ENCODE data around the gene APBB1IP. TPM values are rescaled to one million over a fixed set of nuclear protein-coding genes. Genes with fewer than 3 reads are reported as not detected.

Gene APBB1IP
- total and polyA plus RNA-seq, 12 donors = 0.60 to 16.1 (median 7.8) TPM

DNA sequence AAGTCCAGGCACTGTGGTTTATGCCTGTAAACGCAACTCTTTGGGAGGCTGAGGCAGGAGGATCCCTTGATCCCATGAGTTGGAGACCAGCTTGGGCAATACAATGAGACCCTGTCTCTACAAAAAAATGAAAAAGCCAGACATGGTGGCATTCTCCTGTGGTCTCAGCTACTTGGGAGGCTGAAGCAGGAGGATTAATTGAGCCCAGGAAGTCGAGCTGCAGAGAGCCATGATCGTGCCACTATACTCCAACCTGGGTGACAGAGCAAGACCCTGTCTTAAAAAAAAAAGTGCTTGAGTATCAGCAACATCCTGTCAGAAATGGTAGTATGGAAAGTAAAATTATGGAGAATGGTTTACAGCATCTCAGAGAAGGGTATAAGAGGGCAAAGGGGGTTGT is 11.6 kb downstream of the APBB1IP start:
- H3K27me3 ChIP-seq = no peaks in the 10 kb centered on the region
- TF ChIP-seq, protein P1, sequence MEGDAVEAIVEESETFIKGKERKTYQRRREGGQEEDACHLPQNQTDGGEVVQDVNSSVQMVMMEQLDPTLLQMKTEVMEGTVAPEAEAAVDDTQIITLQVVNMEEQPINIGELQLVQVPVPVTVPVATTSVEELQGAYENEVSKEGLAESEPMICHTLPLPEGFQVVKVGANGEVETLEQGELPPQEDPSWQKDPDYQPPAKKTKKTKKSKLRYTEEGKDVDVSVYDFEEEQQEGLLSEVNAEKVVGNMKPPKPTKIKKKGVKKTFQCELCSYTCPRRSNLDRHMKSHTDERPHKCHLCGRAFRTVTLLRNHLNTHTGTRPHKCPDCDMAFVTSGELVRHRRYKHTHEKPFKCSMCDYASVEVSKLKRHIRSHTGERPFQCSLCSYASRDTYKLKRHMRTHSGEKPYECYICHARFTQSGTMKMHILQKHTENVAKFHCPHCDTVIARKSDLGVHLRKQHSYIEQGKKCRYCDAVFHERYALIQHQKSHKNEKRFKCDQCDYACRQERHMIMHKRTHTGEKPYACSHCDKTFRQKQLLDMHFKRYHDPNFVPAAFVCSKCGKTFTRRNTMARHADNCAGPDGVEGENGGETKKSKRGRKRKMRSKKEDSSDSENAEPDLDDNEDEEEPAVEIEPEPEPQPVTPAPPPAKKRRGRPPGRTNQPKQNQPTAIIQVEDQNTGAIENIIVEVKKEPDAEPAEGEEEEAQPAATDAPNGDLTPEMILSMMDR (IDR thresholded peaks at IDR 0.05) = no peak
- no peak for TF ChIP-seq POLR2A (IDR thresholded peaks at IDR 0.05)
- no peak overlapping the region for H3K27ac ChIP-seq
- intact Hi-C loops (cut with DNase I) = no loop called here
- WGBS, 4 donors = 32 to 65% (median 55%) methylated on average over 3 of the region's 3 CpGs
- H3K4me3 ChIP-seq = no peak overlapping the region
- peaks cover 0 to 7% (median 0%) of the 10 kb centered on the region in 3 donors for H3K9me3 ChIP-seq (replicated peaks in 1 of 3)
- DNase-seq = no peak
- H3K36me3 ChIP-seq (replicated peaks in 1 of 2) = no peaks in the 10 kb centered on the region
- H3K4me1 ChIP-seq (replicated peaks in 1 of 2) = no peaks in the 10 kb centered on the region

DNA sequence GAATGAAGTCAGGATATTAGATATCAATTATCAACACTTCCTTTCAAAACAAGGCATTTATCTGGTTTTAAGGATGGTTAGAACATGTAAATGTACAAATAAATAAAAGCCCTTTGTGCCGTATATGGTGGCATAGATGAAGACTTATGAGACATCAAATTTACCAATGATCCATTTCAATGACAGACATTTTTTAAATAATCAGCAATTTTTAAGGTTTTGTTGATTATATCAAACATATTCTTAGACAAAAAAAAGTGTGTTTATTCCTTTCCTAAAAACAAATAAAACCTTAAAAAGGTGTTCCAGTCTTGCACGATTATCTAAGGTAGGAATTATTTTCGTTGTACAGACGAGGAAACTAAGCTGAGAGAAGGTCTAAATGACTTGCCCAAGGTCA is 13.8 kb downstream of the APBB1IP start:
- Histone ChIP-seq H3K4me3 (no peak overlapping the region), H3K9me3 (replicated peaks in 1 of 3) (peaks cover 0 to 7% (median 0%) of the 10 kb centered on the region in 3 donors), H3K36me3 (replicated peaks in 1 of 2) (no peaks in the 10 kb centered on the region), H3K4me1 (replicated peaks in 1 of 2) (no peaks in the 10 kb centered on the region), H3K27me3 (no peaks in the 10 kb centered on the region), H3K27ac (no peak overlapping the region)
- intact Hi-C loops (cut with DNase I) = no loop called here
- 12 to 37% (median 27%) methylated on average over 4 of the region's 4 CpGs for WGBS, 4 donors
- TF ChIP-seq, protein P1 (IDR thresholded peaks at IDR 0.05) = no peak
- TF ChIP-seq POLR2A (IDR thresholded peaks at IDR 0.05) = no peak
- DNase-seq = no peak

DNA sequence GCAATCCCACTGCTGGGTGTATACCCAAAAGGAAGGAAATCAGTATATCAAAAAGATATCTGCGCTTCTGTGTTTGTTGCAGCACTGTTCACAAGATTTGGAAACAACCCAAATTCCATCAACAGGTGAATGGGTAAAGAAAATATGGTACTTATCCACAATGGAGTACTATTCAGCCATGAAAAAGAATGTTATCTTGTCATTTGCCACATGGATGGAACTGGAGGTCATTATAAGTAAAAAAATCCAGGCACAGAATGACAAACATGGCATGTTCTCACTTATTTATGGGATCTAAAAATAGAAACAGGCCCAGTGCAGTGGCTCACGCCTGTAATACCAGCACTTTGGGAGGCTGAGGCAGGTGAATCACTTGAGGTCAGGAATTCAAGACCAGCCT is 15.7 kb downstream of the APBB1IP start:
- Histone ChIP-seq H3K4me3 (no peak overlapping the region), H3K27me3 (no peaks in the 10 kb centered on the region), H3K9me3 (replicated peaks in 1 of 3) (peaks cover 0 to 7% (median 0%) of the 10 kb centered on the region in 3 donors), H3K36me3 (replicated peaks in 1 of 2) (no peaks in the 10 kb centered on the region), H3K4me1 (replicated peaks in 1 of 2) (no peaks in the 10 kb centered on the region), H3K27ac (no peak overlapping the region)
- intact Hi-C loops (cut with DNase I) = no loop called here
- no peak for DNase-seq
- no peak for TF ChIP-seq POLR2A (IDR thresholded peaks at IDR 0.05)
- TF ChIP-seq, protein P1 (IDR thresholded peaks at IDR 0.05) = no peak
- WGBS, 4 donors = 34 to 88% (median 55%) methylated on average over 2 of the region's 2 CpGs

DNA sequence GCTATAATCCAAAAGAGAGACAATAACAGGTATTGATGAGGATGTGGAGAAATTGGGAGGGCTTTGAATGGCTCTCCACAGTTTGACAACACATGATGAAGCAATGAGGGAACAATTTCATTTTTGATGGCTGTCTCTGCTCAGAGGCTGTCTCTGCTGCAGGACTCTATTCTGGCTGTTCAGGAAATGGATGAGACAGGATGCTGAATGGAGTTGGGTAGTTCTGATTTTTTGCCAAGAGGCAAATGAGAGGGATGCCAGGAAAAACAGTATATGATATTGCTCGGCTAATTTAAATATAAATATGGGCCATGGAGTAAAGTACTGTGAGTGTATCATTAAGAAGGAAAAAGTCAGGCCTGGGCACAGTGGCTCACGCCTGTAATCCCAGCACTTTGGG is 16.8 kb downstream of the APBB1IP start:
- WGBS, 4 donors = 73 to 84% (median 83%) methylated on average over 2 of the region's 2 CpGs
- DNase-seq = no peak
- intact Hi-C loops (cut with DNase I) = no loop called here

More for the DNA sequence above, 16.8 kb downstream of the APBB1IP start:
- Histone ChIP-seq H3K27me3 (no peaks in the 10 kb centered on the region), H3K36me3 (replicated peaks in 1 of 2) (no peaks in the 10 kb centered on the region), H3K4me1 (replicated peaks in 1 of 2) (no peaks in the 10 kb centered on the region), H3K9me3 (replicated peaks in 1 of 3) (peaks cover 0 to 7% (median 0%) of the 10 kb centered on the region in 3 donors), H3K27ac (no peak overlapping the region), H3K4me3 (no peak overlapping the region)
- no peak for TF ChIP-seq POLR2A (IDR thresholded peaks at IDR 0.05)
- TF ChIP-seq, protein P1 (IDR thresholded peaks at IDR 0.05) = no peak
